Suppressor macrophage treated with lipopolysaccharide for 1 hour (primary cell): Measurements from ENCODE around the gene ZCCHC7.
"Not testable (repeated sequence)": the region's sequence is repeated elsewhere in the genome, so short reads cannot be mapped to it uniquely, and the experiment has no call there.

Experiments used
- DNase-seq, 3 donors: peaks; one replicate each; pipeline ENCODE4 v3.0.0-alpha.2; 2020 to 2022

The ZCCHC7 gene

GRCh38 chr9:37119907-37120842 lies at the start of gene ZCCHC7:
TSS of gene ZCCHC7 (plus strand) at chr9:37120574.
- peak; percentile 96 to 97 (median 97) for DNase-seq

- DNase-seq: not testable (repeated sequence)
Measured at GRCh38 chr9:37074790-37075189, 45.6 kb upstream of the ZCCHC7 start.

- peak; percentile 97 to 98 (median 97) for DNase-seq
Measured at GRCh38 chr9:37079370-37080164, 40.8 kb upstream of the ZCCHC7 start.

GRCh38 chr9:37080165-37080628 lies 40.2 kb upstream of the ZCCHC7 start:
- DNase-seq: peak; percentile 29 to 60 (median 41)

- not testable (repeated sequence) for DNase-seq
Measured at GRCh38 chr9:37081507-37081906, 38.9 kb upstream of the ZCCHC7 start.

- no peak for DNase-seq
Measured at GRCh38 chr9:37082214-37082765, 38.1 kb upstream of the ZCCHC7 start.

- DNase-seq: no peak
Measured at GRCh38 chr9:37083654-37084053, 36.7 kb upstream of the ZCCHC7 start.

- no peak for DNase-seq
Measured at GRCh38 chr9:37085233-37085632, 35.1 kb upstream of the ZCCHC7 start.

GRCh38 chr9:37092714-37093295 lies 27.6 kb upstream of the ZCCHC7 start:
- not testable (repeated sequence) for DNase-seq

GRCh38 chr9:37094751-37095150 lies 25.6 kb upstream of the ZCCHC7 start:
- DNase-seq: no peak

- DNase-seq: no peak
Measured at GRCh38 chr9:37096628-37097027, 23.7 kb upstream of the ZCCHC7 start.

GRCh38 chr9:37097294-37097693 lies 23.1 kb upstream of the ZCCHC7 start:
- no peak for DNase-seq

- no peak for DNase-seq
Measured at GRCh38 chr9:37100327-37100726, 20.0 kb upstream of the ZCCHC7 start.

- DNase-seq: no peak
Measured at GRCh38 chr9:37100741-37101140, 19.6 kb upstream of the ZCCHC7 start.

- DNase-seq: no peak
Measured at GRCh38 chr9:37102486-37102885, 17.9 kb upstream of the ZCCHC7 start.

GRCh38 chr9:37104183-37104889 lies 16.0 kb upstream of the ZCCHC7 start:
- DNase-seq: peak; percentile 37 to 48 (median 47)

GRCh38 chr9:37105234-37105633 lies 15.1 kb upstream of the ZCCHC7 start:
- DNase-seq: no peak

GRCh38 chr9:37107701-37108100 lies 12.7 kb upstream of the ZCCHC7 start:
- DNase-seq: no peak

- not testable (repeated sequence) for DNase-seq
Measured at GRCh38 chr9:37114442-37114841, 5.9 kb upstream of the ZCCHC7 start.

- DNase-seq: no peak
Measured at GRCh38 chr9:37117956-37118355, 2.4 kb upstream of the ZCCHC7 start.

- no peak for DNase-seq
Measured at GRCh38 chr9:37119360-37119759, 1.0 kb upstream of the ZCCHC7 start.

- DNase-seq: peak; percentile 44 to 64 (median 51)
Measured at GRCh38 chr9:37120843-37121335, 515 bp downstream of the ZCCHC7 start.
